ENCODE measurements around the gene OR8B3. TPM values are rescaled to one million over a fixed set of nuclear protein-coding genes. Genes with fewer than 3 reads are reported as not detected.
"Not testable (repeated sequence)": the region's sequence is repeated elsewhere in the genome, so short reads cannot be mapped to it uniquely, and the experiment has no call there.

Gene OR8B3
- total RNA-seq, 1 experiment from 2014 or later, result not detected

DNA sequence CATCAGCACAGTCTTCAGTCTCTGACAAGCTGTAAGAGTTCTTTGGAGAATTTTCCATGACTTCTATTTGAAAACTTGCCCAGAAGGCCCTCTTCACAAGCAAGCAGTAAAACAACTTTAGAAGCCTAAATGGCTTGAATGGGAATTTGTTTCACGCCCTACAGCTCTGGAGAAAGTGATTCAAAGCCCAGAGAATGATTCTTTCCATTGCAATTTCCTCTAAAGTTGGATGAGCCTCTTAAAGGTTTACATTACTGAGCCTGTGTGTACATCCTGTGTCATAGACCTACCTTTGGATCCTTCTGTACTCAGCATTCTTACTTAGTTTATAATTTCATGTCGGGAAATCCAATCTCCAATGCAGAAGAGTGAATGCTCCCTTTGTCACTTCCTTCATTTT, 6.8 kb upstream of the OR8B3 start:
- H3K27ac Mint-ChIP-seq, result no peak overlapping the region
- peaks cover 2% of the 10 kb centered on the region; the same call in 1 of the 2 replicates for H3K4me1 Mint-ChIP-seq
- TF ChIP-seq, protein P1, sequence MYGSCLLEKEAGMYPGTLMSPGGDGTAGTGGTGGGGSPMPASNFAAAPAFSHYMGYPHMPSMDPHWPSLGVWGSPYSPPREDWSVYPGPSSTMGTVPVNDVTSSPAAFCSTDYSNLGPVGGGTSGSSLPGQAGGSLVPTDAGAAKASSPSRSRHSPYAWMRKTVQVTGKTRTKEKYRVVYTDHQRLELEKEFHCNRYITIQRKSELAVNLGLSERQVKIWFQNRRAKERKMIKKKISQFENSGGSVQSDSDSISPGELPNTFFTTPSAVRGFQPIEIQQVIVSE (CRISPR knock-in tag; IDR thresholded peaks at IDR 0.05; ENCODE audit: borderline replicate concordance), result no peak
- TF ChIP-seq, protein P2, sequence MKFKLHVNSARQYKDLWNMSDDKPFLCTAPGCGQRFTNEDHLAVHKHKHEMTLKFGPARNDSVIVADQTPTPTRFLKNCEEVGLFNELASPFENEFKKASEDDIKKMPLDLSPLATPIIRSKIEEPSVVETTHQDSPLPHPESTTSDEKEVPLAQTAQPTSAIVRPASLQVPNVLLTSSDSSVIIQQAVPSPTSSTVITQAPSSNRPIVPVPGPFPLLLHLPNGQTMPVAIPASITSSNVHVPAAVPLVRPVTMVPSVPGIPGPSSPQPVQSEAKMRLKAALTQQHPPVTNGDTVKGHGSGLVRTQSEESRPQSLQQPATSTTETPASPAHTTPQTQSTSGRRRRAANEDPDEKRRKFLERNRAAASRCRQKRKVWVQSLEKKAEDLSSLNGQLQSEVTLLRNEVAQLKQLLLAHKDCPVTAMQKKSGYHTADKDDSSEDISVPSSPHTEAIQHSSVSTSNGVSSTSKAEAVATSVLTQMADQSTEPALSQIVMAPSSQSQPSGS (CRISPR knock-in tag; IDR thresholded peaks at IDR 0.05; ENCODE audit: borderline replicate concordance, low read depth), result no peak
- TF ChIP-seq, protein P3, sequence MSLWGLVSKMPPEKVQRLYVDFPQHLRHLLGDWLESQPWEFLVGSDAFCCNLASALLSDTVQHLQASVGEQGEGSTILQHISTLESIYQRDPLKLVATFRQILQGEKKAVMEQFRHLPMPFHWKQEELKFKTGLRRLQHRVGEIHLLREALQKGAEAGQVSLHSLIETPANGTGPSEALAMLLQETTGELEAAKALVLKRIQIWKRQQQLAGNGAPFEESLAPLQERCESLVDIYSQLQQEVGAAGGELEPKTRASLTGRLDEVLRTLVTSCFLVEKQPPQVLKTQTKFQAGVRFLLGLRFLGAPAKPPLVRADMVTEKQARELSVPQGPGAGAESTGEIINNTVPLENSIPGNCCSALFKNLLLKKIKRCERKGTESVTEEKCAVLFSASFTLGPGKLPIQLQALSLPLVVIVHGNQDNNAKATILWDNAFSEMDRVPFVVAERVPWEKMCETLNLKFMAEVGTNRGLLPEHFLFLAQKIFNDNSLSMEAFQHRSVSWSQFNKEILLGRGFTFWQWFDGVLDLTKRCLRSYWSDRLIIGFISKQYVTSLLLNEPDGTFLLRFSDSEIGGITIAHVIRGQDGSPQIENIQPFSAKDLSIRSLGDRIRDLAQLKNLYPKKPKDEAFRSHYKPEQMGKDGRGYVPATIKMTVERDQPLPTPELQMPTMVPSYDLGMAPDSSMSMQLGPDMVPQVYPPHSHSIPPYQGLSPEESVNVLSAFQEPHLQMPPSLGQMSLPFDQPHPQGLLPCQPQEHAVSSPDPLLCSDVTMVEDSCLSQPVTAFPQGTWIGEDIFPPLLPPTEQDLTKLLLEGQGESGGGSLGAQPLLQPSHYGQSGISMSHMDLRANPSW (CRISPR knock-in tag; conservative IDR thresholded peaks at IDR 0.05; ENCODE audit: low read depth), result no peak
- TF ChIP-seq, protein P4, sequence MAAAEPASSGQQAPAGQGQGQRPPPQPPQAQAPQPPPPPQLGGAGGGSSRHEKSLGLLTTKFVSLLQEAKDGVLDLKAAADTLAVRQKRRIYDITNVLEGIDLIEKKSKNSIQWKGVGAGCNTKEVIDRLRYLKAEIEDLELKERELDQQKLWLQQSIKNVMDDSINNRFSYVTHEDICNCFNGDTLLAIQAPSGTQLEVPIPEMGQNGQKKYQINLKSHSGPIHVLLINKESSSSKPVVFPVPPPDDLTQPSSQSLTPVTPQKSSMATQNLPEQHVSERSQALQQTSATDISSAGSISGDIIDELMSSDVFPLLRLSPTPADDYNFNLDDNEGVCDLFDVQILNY (CRISPR knock-in tag; IDR thresholded peaks at IDR 0.05), result no peak
- TF ChIP-seq NFYB (CRISPR knock-in tag; conservative IDR thresholded peaks at IDR 0.05; ENCODE audit: low read depth) (no peak), GRHL2 (CRISPR knock-in tag; IDR thresholded peaks at IDR 0.05; ENCODE audit: insufficient replicate concordance, severe bottlenecking) (no peak), ELF4 (CRISPR knock-in tag; IDR thresholded peaks at IDR 0.05; ENCODE audit: low read depth) (no peak), ZNF416 (CRISPR knock-in tag; IDR thresholded peaks at IDR 0.05) (no peak), SOX15 (CRISPR knock-in tag; IDR thresholded peaks at IDR 0.05) (no peak), SMAD4 (CRISPR knock-in tag; IDR thresholded peaks at IDR 0.05) (no peak)
- TF ChIP-seq, protein P5, sequence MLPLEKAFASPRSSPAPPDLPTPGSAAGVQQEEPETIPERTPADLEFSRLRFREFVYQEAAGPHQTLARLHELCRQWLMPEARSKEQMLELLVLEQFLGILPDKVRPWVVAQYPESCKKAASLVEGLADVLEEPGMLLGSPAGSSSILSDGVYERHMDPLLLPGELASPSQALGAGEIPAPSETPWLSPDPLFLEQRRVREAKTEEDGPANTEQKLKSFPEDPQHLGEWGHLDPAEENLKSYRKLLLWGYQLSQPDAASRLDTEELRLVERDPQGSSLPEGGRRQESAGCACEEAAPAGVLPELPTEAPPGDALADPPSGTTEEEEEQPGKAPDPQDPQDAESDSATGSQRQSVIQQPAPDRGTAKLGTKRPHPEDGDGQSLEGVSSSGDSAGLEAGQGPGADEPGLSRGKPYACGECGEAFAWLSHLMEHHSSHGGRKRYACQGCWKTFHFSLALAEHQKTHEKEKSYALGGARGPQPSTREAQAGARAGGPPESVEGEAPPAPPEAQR (CRISPR knock-in tag; IDR thresholded peaks at IDR 0.05), result no peak
- ChIA-PET POLR2A (no interaction called here), CTCF (interaction anchor here (0.7 to 1.0 kb wide), 2 partner anchors 131 to 431 kb away, joined by 3 read pairs; no protein-coding TSS in a partner anchor)
- no peak for ATAC-seq
- H3K4me3 Mint-ChIP-seq, result no peak overlapping the region
- no peaks in the 10 kb centered on the region; the same call in 1 of the 2 replicates for H3K27me3 Mint-ChIP-seq (ENCODE audit: low read depth)
- DNase-seq (ENCODE audit: low spot score), result no peak
- peaks cover 9% of the 10 kb centered on the region for H3K36me3 Mint-ChIP-seq
- peaks cover 12% of the 10 kb centered on the region for H3K9me3 Mint-ChIP-seq

DNA sequence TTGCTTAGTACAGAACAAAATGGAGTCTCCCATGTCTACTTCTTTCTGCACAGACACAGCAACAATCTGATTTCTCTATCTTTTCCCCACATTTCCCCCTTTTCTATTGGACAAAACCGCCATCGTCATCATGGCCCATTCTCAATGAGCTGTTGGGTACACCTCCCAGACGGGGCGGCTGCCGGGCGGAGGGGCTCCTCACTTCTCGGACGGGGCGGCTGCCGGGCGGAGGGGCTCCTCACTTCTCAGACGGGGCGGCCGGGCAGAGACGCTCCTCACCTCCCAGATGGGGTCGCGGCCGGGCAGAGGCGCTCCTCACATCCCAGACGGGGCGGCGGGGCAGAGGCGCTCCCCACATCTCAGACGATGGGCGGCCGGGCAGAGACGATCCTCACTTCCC, 4.4 kb upstream of the OR8B3 start:
- CTCF ChIA-PET, result interaction anchor here (0.6 to 1.0 kb wide), 2 partner anchors 125 to 182 kb away, joined by 3 to 4 read pairs; no protein-coding TSS in a partner anchor
- POLR2A ChIA-PET; H3K36me3 Mint-ChIP-seq; H3K4me1 Mint-ChIP-seq; H3K27ac Mint-ChIP-seq; DNase-seq (ENCODE audit: low spot score); H3K27me3 Mint-ChIP-seq (ENCODE audit: low read depth); H3K4me3 Mint-ChIP-seq; ATAC-seq: not testable (repeated sequence)
- H3K9me3 Mint-ChIP-seq, result peaks cover 12% of the 10 kb centered on the region

DNA sequence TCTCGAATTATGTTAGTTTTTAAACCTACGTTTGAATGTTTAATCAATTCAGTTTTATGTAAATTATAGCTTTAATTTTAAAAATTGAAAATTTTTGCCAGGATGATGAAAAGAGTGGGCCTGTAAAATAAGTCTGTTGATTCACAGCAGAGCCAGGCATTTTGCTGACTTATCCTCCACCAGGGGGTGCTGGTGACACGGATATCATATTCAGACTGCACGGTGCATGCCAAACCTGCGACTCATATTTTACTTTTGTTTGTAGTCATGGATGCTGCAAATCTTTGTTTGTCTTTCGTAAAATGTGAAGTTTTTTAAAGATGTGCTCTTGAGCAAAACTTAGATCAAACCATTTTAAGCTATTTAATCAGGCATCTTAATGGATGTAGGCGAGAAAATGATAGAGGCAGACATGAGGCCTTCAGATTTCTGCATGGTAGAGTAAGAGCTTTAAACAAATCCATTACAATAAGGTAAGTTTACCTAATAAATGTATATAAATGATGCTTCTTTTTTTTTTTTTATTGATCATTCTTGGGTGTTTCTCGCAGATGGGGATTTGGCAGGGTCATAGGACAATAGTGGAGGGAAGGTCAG, 3.6 kb upstream of the OR8B3 start:
- POLR2A ChIA-PET, result no interaction called here
- CTCF ChIA-PET, result interaction anchor here (0.6 to 1.1 kb wide), 6 partner anchors 125 to 391 kb away, joined by 3 to 4 read pairs (median 4); no protein-coding TSS in a partner anchor
- Mint-ChIP-seq H3K4me1 (peaks cover 2% of the 10 kb centered on the region; the same call in 1 of the 2 replicates), H3K36me3 (peaks cover 9% of the 10 kb centered on the region), H3K27ac (no peak overlapping the region), H3K27me3 (ENCODE audit: low read depth) (no peaks in the 10 kb centered on the region), H3K9me3 (peaks cover 12% of the 10 kb centered on the region), H3K4me3 (no peak overlapping the region)
- DNase-seq (ENCODE audit: low spot score) (peak; percentile 58), ATAC-seq (peak; percentile 79)
- TF ChIP-seq TCF7 (CRISPR knock-in tag; IDR thresholded peaks at IDR 0.05; ENCODE audit: low read depth) (no peak), GABPB1 (CRISPR knock-in tag; IDR thresholded peaks at IDR 0.05) (peak; percentile 92), ZNF396 (CRISPR knock-in tag; IDR thresholded peaks at IDR 0.05; ENCODE audit: borderline replicate concordance) (no peak)
- TF ChIP-seq, protein P6, sequence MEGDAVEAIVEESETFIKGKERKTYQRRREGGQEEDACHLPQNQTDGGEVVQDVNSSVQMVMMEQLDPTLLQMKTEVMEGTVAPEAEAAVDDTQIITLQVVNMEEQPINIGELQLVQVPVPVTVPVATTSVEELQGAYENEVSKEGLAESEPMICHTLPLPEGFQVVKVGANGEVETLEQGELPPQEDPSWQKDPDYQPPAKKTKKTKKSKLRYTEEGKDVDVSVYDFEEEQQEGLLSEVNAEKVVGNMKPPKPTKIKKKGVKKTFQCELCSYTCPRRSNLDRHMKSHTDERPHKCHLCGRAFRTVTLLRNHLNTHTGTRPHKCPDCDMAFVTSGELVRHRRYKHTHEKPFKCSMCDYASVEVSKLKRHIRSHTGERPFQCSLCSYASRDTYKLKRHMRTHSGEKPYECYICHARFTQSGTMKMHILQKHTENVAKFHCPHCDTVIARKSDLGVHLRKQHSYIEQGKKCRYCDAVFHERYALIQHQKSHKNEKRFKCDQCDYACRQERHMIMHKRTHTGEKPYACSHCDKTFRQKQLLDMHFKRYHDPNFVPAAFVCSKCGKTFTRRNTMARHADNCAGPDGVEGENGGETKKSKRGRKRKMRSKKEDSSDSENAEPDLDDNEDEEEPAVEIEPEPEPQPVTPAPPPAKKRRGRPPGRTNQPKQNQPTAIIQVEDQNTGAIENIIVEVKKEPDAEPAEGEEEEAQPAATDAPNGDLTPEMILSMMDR (IDR thresholded peaks at IDR 0.05), result peak; percentile 42
- TF ChIP-seq, protein P7, sequence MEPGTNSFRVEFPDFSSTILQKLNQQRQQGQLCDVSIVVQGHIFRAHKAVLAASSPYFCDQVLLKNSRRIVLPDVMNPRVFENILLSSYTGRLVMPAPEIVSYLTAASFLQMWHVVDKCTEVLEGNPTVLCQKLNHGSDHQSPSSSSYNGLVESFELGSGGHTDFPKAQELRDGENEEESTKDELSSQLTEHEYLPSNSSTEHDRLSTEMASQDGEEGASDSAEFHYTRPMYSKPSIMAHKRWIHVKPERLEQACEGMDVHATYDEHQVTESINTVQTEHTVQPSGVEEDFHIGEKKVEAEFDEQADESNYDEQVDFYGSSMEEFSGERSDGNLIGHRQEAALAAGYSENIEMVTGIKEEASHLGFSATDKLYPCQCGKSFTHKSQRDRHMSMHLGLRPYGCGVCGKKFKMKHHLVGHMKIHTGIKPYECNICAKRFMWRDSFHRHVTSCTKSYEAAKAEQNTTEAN (CRISPR knock-in tag; IDR thresholded peaks at IDR 0.05), result no peak
- TF ChIP-seq, protein P8, sequence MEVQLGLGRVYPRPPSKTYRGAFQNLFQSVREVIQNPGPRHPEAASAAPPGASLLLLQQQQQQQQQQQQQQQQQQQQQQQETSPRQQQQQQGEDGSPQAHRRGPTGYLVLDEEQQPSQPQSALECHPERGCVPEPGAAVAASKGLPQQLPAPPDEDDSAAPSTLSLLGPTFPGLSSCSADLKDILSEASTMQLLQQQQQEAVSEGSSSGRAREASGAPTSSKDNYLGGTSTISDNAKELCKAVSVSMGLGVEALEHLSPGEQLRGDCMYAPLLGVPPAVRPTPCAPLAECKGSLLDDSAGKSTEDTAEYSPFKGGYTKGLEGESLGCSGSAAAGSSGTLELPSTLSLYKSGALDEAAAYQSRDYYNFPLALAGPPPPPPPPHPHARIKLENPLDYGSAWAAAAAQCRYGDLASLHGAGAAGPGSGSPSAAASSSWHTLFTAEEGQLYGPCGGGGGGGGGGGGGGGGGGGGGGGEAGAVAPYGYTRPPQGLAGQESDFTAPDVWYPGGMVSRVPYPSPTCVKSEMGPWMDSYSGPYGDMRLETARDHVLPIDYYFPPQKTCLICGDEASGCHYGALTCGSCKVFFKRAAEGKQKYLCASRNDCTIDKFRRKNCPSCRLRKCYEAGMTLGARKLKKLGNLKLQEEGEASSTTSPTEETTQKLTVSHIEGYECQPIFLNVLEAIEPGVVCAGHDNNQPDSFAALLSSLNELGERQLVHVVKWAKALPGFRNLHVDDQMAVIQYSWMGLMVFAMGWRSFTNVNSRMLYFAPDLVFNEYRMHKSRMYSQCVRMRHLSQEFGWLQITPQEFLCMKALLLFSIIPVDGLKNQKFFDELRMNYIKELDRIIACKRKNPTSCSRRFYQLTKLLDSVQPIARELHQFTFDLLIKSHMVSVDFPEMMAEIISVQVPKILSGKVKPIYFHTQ (CRISPR knock-in tag; IDR thresholded peaks at IDR 0.05), result no peak
